ENCODE data around the gene RNASEL.

DNA sequence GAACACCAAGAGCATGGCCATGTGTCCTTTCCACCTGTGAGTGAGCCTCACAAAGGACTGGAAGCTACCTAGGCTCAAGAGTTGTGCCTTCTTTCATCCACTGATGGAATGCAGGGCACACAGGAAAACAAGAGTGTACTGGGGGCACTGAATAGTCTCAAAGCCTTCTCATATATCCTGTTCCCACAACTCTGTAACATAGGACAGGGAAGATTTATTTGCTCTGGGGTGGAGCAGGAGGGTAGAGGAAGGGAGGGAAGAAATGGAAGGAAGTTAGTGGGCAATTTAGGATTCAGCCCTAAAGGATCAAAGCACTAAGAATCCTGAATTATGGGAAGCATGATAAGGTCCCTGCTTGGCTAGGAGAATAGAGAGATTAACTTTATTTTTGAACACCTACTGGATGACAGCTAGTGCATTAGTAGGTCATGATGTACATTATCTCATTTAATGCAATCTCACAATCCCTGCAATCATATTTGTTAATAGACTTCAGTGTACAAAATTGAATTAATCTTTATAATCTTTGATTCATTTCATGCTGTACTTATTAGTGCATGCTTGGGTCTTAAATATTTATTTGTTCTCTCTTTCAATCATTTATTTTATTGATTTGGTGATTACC, 42.1 kb upstream of the RNASEL start:
- TF ChIP-seq POLR2A (IDR thresholded peaks at IDR 0.05) (no peak), CTCF (IDR thresholded peaks at IDR 0.05) (no peak)
